GM21381 (cell line): Measurements from ENCODE around the gene KIDINS220.

ENCODE experiments used
- ATAC-seq: cut with Tn5 transposase; IDR thresholded peaks from one replicate; pipeline ENCODE4 v1.9.1; 2021; ENCODE audit warnings: mild to moderate bottlenecking, moderate library complexity; ENCODE audit not compliant: unreplicated experiment

KIDINS220 gene

GRCh38 chr2:8853426-8853825, 16.0 kb upstream of the KIDINS220 start:
- no peak for ATAC-seq

- no peak for ATAC-seq
Observed at GRCh38 chr2:8851811-8852560, 14.6 kb upstream of the KIDINS220 start.

GRCh38 chr2:8850845-8851487, 13.6 kb upstream of the KIDINS220 start:
- ATAC-seq, result no peak

DNA sequence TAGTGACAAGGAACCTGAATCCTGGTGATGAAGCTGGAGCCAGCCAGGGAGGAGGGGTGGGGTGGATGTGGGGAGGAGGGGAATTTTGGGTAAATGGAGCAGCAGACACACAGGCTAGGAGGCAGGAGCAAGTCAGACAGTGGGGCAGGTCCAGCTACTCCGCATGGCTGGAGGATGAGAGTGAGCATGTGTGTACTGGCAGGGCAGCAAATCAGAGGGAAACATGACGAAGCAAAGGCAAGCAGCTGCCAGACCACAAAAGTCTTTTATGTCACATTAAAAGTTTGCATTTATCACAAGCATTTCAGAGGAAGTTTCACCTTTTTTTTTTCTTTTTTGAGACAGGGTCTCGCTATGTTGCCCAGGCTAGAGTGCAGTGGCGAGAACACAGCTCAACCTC, 11.9 kb upstream of the KIDINS220 start:
- ATAC-seq, result no peak

GRCh38 chr2:8848328-8849100, 11.1 kb upstream of the KIDINS220 start:
- ATAC-seq, result no peak

DNA sequence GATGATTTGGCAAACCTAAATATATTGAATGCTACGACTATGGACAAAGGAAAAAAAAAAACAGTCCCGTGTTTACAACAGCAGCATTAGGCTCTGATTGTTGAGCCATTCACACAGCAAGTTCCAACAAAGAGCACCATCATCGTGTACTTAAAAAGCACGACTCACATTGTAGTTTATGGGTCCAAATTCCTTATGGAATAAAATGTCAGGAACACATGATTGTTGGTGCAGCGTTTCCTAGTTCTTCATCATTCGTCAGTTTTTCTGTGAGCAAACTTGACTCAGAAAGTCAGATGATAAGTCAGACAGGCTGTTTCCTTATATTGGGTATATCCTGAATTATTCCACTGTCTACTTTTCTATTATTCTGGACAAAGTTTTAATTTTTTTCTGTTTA, 10.0 kb upstream of the KIDINS220 start:
- no peak for ATAC-seq

- ATAC-seq, result no peak
Observed at GRCh38 chr2:8841932-8842331, 4.5 kb upstream of the KIDINS220 start.

DNA sequence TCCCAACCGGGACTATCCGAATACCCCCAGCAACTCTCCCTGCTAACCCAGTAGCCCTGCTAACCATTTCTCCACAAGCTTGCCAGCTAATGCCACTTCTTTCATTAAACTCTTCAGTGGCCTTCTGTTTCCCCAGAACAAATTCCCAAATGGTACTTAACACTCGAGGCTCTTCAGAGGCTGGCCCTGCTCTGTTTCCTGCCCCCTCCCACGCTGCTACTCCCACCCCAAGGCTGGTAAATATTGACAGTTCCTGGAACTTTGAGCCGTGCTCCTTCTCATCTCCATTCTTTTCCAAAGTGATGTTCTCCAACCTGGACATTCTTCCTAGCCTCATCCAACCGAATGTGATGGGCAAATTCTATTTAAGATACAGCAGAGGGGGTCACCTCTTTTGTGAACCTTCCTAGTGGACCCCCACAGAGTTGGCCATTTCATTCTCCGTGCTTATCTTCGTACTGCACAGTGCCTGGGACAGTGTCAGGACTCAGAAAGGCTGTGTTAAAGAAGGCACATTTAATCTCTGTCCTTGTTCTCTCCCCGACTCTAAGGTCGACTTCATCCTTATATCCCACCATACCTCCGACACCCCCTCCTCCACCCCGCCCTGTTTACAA, 3.2 kb upstream of the KIDINS220 start:
- ATAC-seq, result no peak

GRCh38 chr2:8839189-8839965, 2.0 kb upstream of the KIDINS220 start:
- no peak for ATAC-seq

DNA sequence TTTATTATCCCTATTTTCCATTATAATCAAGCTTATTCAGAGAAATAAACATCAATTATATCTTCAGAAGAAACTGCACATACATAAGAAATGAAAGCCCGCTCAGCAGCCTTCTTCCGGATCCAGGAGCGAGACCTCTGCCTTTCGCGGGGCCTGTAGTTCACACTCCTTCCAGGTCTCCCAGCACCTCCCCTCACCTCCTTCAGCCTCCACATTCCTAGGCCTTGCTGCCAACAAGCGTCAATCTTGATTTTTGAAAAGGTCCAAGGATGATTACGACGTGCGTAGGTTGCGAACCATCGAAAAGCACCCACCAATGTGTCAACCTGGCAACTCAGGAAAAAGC, 355 bp upstream of the KIDINS220 start:
- ATAC-seq, result no peak

GRCh38 chr2:8835279-8835678, 2.1 kb downstream of the KIDINS220 start:
- ATAC-seq, result no peak

GRCh38 chr2:8833853-8834252, 3.6 kb downstream of the KIDINS220 start:
- ATAC-seq, result no peak

- ATAC-seq, result no peak
Observed at GRCh38 chr2:8831516-8831915, 5.9 kb downstream of the KIDINS220 start.

DNA sequence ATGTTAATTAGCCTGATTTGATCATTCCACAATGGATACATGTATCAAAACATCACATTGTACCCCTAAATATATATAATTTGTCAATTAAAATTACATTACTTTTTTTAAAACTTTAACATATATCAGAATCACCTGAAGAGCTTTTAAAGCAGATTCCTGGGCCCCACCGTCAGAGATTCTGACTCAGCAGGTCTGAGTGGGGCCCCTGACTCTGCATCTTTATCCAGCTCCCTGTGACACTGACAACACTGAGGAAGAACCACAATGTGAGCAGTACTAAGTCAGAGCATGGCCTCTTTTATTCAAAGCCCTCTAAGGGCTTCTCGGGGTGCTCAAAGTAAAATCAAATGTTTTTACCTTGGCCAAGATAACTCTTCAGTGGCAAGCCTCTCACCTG, 9.7 kb downstream of the KIDINS220 start:
- ATAC-seq, result no peak

- ATAC-seq, result no peak
Observed at GRCh38 chr2:8822218-8822617, 15.2 kb downstream of the KIDINS220 start.

DNA sequence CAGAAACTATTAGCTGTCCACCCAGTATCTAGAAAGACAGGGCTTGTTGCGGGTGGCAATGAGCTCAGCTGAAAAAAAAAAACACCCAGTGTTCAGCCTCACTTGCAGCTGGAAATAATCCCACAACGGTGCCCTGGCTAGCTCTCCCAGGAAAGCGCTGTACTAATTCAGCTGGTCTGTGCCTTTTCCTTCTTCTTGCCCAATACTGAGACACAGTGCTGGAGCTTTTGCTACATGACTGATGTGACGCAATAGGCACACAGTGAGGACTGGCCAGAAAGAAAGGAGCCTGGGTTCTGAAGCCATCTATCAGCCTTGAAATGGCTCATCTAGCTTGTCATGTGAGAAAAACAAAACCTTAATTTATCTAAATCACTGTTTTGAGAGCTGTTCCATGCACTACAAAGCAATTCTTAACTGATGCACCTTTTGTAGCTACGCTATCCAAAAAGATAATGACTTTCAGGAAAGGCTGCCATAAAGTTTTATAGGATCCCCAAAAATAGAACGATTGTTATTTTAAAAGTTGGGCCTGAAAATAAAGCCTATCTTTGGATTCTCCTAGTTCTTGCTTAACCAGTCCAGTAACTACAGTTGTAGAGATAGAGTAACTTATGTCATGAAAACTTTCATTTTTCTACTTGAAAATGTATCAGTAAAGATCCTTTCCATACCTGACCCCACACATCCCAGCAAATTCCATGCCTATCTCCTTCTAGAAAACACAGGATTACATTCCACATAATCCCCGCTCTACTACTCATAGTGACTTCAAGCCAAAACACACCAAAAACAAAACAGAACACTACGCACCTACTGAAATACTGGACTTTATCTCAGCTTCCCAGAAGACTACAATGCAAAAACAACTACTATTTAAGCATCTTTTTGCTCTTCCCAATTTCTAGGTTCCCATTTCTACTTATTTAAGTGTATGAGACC, 15.9 kb downstream of the KIDINS220 start:
- no peak for ATAC-seq

- ATAC-seq, result no peak
Observed at GRCh38 chr2:8819948-8820347, 17.5 kb downstream of the KIDINS220 start.

DNA sequence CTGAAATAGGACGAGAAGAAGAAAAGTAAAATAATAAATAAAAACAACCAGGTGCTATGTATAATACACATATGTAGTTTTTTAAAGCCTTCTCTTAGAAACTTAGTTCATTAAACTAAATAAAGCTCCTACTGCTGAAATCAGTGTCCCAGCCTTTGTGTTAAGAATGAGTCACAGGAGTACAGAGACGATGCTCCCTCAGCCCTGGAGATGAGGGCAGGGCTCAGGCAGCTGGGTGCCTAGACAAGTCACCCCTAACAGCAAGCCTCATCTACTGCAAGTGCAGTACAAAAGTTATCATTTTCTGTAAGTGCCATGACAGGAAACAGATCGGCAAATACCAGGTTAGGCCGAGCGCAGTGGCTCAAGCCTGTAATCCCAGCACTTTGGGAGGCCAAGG, 18.2 kb downstream of the KIDINS220 start:
- no peak for ATAC-seq

GRCh38 chr2:8817221-8817620, 20.2 kb downstream of the KIDINS220 start:
- ATAC-seq, result no peak
